Ishikawa (cell line): ENCODE measurements around the gene JMY.

ENCODE experiments used
- CEBPB ChIP-seq: IDR thresholded peaks from 2 replicates; pipeline ENCODE4 v1.6.1; 2012
- CREB1 ChIP-seq: IDR thresholded peaks from 2 replicates; pipeline ENCODE4 v1.6.1; 2012; ENCODE audit warnings: low read depth
- EGR1 ChIP-seq: IDR thresholded peaks from 2 replicates; pipeline ENCODE4 v1.6.1; 2012
- EP300 ChIP-seq: IDR thresholded peaks from 2 replicates; pipeline ENCODE4 v1.6.1; 2012; ENCODE audit warnings: borderline replicate concordance
- FOXM1 ChIP-seq: IDR thresholded peaks from 2 replicates; pipeline ENCODE4 v1.6.1; 2012; ENCODE audit warnings: low read depth, borderline replicate concordance
- NFIC ChIP-seq: IDR thresholded peaks from 2 replicates; pipeline ENCODE4 v1.6.1; 2012
- RAD21 ChIP-seq: IDR thresholded peaks from 2 replicates; pipeline ENCODE4 v1.6.1; 2012; ENCODE audit warnings: low read depth
- TAF1 ChIP-seq: IDR thresholded peaks from 2 replicates; pipeline ENCODE4 v1.6.1; 2012; ENCODE audit warnings: low read depth, mild to moderate bottlenecking
- TCF12 ChIP-seq: IDR thresholded peaks from 2 replicates; pipeline ENCODE4 v1.6.1; 2012; ENCODE audit warnings: low read depth
- TEAD4 ChIP-seq: IDR thresholded peaks from 2 replicates; pipeline ENCODE4 v1.6.1; 2012
- YY1 ChIP-seq: IDR thresholded peaks from 2 replicates; pipeline ENCODE4 v1.6.1; 2012; ENCODE audit warnings: low read depth
- ZBTB7A ChIP-seq: IDR thresholded peaks from 2 replicates; pipeline ENCODE4 v1.6.1; 2012; ENCODE audit warnings: low read depth
- TF ChIP-seq, protein P1 (sequence below): IDR thresholded peaks from 2 replicates; pipeline ENCODE4 v1.6.1; 2012
- TF ChIP-seq, protein P2 (sequence below): IDR thresholded peaks from 2 replicates; pipeline ENCODE4 v1.6.1; 2012
- TF ChIP-seq, protein P3 (sequence below): IDR thresholded peaks from 2 replicates; pipeline ENCODE4 v1.6.1; 2012; ENCODE audit warnings: low read depth, mild to moderate bottlenecking

The JMY gene

DNA sequence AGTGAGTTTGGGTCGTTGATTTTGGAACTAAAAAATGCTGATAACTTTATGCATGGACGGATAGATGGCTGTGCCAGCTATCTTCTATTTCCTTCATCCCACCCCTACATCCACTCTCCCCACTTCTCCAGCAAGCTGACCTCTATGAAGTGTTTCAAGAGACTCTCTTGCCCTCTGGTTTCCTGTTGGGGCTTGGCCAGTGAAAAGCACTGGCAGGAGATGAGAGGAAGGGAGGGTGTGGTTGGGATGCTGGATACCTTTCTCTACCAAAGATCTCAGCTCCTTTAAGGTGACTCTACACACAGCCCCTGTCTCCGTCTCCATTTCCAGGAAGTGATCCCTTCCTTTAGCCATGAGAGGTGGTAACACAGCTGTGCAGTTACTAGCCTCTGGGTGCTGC, 30.0 kb upstream of the JMY start:
- TF ChIP-seq EGR1: no peak
- TF ChIP-seq, protein P1, sequence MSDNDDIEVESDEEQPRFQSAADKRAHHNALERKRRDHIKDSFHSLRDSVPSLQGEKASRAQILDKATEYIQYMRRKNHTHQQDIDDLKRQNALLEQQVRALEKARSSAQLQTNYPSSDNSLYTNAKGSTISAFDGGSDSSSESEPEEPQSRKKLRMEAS: no peak
- no peak for TF ChIP-seq NFIC
- no peak for TF ChIP-seq CEBPB
- no peak for TF ChIP-seq EP300
- TF ChIP-seq, protein P2, sequence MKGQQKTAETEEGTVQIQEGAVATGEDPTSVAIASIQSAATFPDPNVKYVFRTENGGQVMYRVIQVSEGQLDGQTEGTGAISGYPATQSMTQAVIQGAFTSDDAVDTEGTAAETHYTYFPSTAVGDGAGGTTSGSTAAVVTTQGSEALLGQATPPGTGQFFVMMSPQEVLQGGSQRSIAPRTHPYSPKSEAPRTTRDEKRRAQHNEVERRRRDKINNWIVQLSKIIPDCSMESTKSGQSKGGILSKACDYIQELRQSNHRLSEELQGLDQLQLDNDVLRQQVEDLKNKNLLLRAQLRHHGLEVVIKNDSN: no peak
- TF ChIP-seq TEAD4: no peak
- TF ChIP-seq, protein P3, sequence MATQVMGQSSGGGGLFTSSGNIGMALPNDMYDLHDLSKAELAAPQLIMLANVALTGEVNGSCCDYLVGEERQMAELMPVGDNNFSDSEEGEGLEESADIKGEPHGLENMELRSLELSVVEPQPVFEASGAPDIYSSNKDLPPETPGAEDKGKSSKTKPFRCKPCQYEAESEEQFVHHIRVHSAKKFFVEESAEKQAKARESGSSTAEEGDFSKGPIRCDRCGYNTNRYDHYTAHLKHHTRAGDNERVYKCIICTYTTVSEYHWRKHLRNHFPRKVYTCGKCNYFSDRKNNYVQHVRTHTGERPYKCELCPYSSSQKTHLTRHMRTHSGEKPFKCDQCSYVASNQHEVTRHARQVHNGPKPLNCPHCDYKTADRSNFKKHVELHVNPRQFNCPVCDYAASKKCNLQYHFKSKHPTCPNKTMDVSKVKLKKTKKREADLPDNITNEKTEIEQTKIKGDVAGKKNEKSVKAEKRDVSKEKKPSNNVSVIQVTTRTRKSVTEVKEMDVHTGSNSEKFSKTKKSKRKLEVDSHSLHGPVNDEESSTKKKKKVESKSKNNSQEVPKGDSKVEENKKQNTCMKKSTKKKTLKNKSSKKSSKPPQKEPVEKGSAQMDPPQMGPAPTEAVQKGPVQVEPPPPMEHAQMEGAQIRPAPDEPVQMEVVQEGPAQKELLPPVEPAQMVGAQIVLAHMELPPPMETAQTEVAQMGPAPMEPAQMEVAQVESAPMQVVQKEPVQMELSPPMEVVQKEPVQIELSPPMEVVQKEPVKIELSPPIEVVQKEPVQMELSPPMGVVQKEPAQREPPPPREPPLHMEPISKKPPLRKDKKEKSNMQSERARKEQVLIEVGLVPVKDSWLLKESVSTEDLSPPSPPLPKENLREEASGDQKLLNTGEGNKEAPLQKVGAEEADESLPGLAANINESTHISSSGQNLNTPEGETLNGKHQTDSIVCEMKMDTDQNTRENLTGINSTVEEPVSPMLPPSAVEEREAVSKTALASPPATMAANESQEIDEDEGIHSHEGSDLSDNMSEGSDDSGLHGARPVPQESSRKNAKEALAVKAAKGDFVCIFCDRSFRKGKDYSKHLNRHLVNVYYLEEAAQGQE: no peak
- TF ChIP-seq TAF1: no peak
- TF ChIP-seq RAD21: no peak
- no peak for TF ChIP-seq YY1
- TF ChIP-seq CREB1: no peak
- TF ChIP-seq TCF12: no peak
- TF ChIP-seq ZBTB7A: no peak
- TF ChIP-seq FOXM1: no peak

DNA sequence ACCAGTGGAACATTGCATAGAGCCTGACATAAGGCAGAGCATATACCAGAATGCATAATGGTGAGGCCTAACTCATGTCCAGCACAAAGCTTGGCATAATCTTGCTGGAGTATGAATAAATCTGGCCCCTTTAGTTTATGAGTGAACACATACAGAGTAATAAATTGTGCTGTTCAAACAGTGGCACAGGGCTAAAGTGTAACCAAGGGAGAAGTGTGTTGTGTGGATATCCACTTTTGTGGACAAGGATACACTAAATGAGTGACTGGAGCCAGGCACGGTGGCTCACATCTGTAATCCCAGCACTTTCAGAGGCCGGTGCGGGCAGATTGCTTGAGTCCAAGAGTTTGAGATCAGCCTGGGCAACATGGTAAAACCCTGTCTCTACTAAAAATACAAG, 29.4 kb upstream of the JMY start:
- TF ChIP-seq NFIC: no peak
- TF ChIP-seq FOXM1: no peak
- TF ChIP-seq, protein P1: no peak
- no peak for TF ChIP-seq EP300
- TF ChIP-seq CREB1: no peak
- no peak for TF ChIP-seq EGR1
- TF ChIP-seq ZBTB7A: no peak
- TF ChIP-seq YY1: no peak
- TF ChIP-seq, protein P3: no peak
- no peak for TF ChIP-seq RAD21
- no peak for TF ChIP-seq TAF1
- no peak for TF ChIP-seq TCF12

DNA sequence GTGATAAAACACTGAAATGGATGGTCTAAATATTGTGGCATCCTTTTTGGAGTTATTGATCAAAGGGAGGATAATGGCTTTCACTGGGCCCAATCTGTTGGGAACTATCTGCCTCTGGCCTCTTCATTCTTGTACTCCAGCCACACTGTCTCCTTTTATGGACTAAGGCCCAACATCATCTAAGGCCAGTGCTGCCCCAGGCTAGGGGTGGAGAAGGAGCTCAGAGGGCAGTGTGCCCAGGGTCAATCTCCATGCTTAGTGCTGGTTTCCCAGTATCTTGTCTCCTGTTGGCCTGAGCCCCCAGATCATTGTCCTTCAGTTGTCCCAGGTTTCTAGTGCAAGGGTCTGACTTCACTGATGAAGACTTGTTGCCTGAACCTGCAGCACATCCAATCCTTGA, 26.4 kb upstream of the JMY start:
- no peak for TF ChIP-seq FOXM1
- TF ChIP-seq CEBPB: no peak
- TF ChIP-seq ZBTB7A: no peak
- TF ChIP-seq TCF12: no peak
- TF ChIP-seq, protein P2: no peak

DNA sequence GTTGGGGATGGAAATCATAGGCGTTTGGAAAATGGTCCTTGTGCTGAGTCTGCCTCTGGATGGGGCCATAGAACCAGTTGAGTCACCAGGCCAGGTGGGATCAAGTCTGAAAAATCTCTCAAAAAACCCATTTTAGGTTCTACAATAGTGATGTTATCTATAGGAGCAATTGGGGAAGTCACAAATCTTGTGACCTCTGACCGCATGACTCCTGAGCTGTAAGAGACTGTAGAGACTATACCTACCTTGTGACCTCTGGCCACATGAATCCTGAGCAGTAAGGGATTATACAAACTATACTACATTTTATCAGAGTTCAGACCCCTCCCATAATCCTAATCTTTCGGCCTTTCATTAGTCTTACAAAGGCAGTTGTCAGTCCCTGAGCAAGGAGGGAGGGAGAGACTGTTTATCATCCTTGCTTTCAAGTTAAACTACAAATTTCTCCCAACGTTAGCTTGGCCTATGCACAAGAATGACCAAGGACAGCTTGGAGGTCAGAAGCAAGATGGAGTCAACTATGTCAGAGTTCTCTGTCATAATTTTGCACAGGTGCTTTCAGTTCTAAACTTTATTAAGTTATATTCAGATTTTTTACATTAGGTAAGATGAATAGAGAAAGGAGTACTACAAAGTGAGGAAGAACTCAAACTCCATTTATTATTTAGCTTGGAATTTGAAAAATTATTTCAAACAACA, 11.5 kb upstream of the JMY start:
- TF ChIP-seq TCF12: no peak
- TF ChIP-seq EP300: no peak
- no peak for TF ChIP-seq TAF1
- TF ChIP-seq TEAD4: no peak
- TF ChIP-seq EGR1: no peak
- TF ChIP-seq, protein P3: no peak
- no peak for TF ChIP-seq RAD21
- no peak for TF ChIP-seq CREB1
- no peak for TF ChIP-seq FOXM1
- TF ChIP-seq NFIC: no peak
- no peak for TF ChIP-seq CEBPB
- TF ChIP-seq, protein P2: no peak
- no peak for TF ChIP-seq ZBTB7A
- TF ChIP-seq, protein P1: no peak
- no peak for TF ChIP-seq YY1
